Measurements from ENCODE around the gene HDDC2. TPM values are rescaled to one million over a fixed set of nuclear protein-coding genes. Genes with fewer than 3 reads are reported as not detected.
A peak's percentile ranks its signal among the peaks of the same experiment; 100 is the strongest.
"Not testable (repeated sequence)": the region's sequence is repeated elsewhere in the genome, so short reads cannot be mapped to it uniquely, and the experiment has no call there.

The HDDC2 gene
- polyA plus RNA-seq, 1 donor from 2014 or later, result 80.4 TPM

- Mint-ChIP-seq H3K9me3 (peaks cover 0 to 4% (median 0%) of the 10 kb centered on the region in 3 donors), H3K27ac (no peak overlapping the region), H3K4me1 (peaks cover 5 to 28% (median 20%) of the 10 kb centered on the region in 3 donors), H3K4me3 (no peak overlapping the region), H3K36me3 (peaks cover 9% of the 10 kb centered on the region), H3K27me3 (no peaks in the 10 kb centered on the region)
Measured at GRCh38 chr6:125294036-125294435, 7.7 kb downstream of the HDDC2 start.

GRCh38 chr6:125293587-125293986 is 8.2 kb downstream of the HDDC2 start:
- H3K36me3 Mint-ChIP-seq, result peaks cover 9% of the 10 kb centered on the region

GRCh38 chr6:125287718-125288117 is 14.0 kb downstream of the HDDC2 start:
- Mint-ChIP-seq H3K27ac (no peak overlapping the region), H3K4me3 (no peak overlapping the region), H3K36me3 (peaks cover 42% of the 10 kb centered on the region), H3K4me1 (peaks cover 0 to 14% (median 12%) of the 10 kb centered on the region in 3 donors), H3K9me3 (peaks cover 2 to 20% (median 6%) of the 10 kb centered on the region in 3 donors), H3K27me3 (no peaks in the 10 kb centered on the region)

More at GRCh38 chr6:125293587-125293986, 8.2 kb downstream of the HDDC2 start:
- H3K9me3 Mint-ChIP-seq, result peaks cover 0 to 4% (median 0%) of the 10 kb centered on the region in 3 donors
- peaks cover 5 to 27% (median 20%) of the 10 kb centered on the region in 3 donors for H3K4me1 Mint-ChIP-seq
- no peak overlapping the region for H3K27ac Mint-ChIP-seq
- no peak overlapping the region for H3K4me3 Mint-ChIP-seq
- H3K27me3 Mint-ChIP-seq, result no peaks in the 10 kb centered on the region

- peaks cover 5 to 16% (median 9%) of the 10 kb centered on the region in 3 donors for H3K4me1 Mint-ChIP-seq
- H3K4me3 Mint-ChIP-seq, result no peak overlapping the region
- no peak overlapping the region for H3K27ac Mint-ChIP-seq
- H3K36me3 Mint-ChIP-seq, result peaks cover 53% of the 10 kb centered on the region
- no peaks in the 10 kb centered on the region for H3K27me3 Mint-ChIP-seq
- H3K9me3 Mint-ChIP-seq, result peaks cover 3 to 28% (median 12%) of the 10 kb centered on the region in 3 donors
Measured at GRCh38 chr6:125285936-125286335, 15.8 kb downstream of the HDDC2 start.

- peaks cover 3 to 28% (median 12%) of the 10 kb centered on the region in 3 donors for H3K9me3 Mint-ChIP-seq
- H3K27ac Mint-ChIP-seq, result no peak overlapping the region
- H3K4me1 Mint-ChIP-seq, result peaks cover 5 to 16% (median 9%) of the 10 kb centered on the region in 3 donors
- H3K4me3 Mint-ChIP-seq, result no peak overlapping the region
- no peaks in the 10 kb centered on the region for H3K27me3 Mint-ChIP-seq
- peaks cover 57% of the 10 kb centered on the region for H3K36me3 Mint-ChIP-seq
Measured at GRCh38 chr6:125285353-125285752, 16.4 kb downstream of the HDDC2 start.

- H3K4me3 Mint-ChIP-seq, result not testable (repeated sequence)
- H3K36me3 Mint-ChIP-seq, result peaks cover 50% of the 10 kb centered on the region
Measured at GRCh38 chr6:125282470-125282869, 19.3 kb downstream of the HDDC2 start.

GRCh38 chr6:125280370-125281035 is 21.3 kb downstream of the HDDC2 start:
- not testable (repeated sequence) for H3K27me3 Mint-ChIP-seq, H3K4me3 Mint-ChIP-seq
- Mint-ChIP-seq H3K4me1 (peaks cover 5 to 16% (median 12%) of the 10 kb centered on the region in 3 donors), H3K36me3 (peaks cover 38% of the 10 kb centered on the region), H3K27ac (peak overlapping the region in 1 of 3 donors; percentile 58), H3K9me3 (peaks cover 1 to 12% (median 12%) of the 10 kb centered on the region in 3 donors)

More at GRCh38 chr6:125282470-125282869, 19.3 kb downstream of the HDDC2 start:
- H3K27ac Mint-ChIP-seq, result peak overlapping the region in 1 of 3 donors; percentile 80
- peaks cover 3 to 24% (median 12%) of the 10 kb centered on the region in 3 donors for H3K9me3 Mint-ChIP-seq
- H3K4me1 Mint-ChIP-seq, result peaks cover 5 to 16% (median 12%) of the 10 kb centered on the region in 3 donors
- not testable (repeated sequence) for H3K27me3 Mint-ChIP-seq

- Mint-ChIP-seq H3K4me1 (peaks cover 5 to 16% (median 12%) of the 10 kb centered on the region in 3 donors), H3K4me3 (peak overlapping the region in 1 of 4 donors; percentile 41), H3K27me3 (no peaks in the 10 kb centered on the region), H3K9me3 (peaks cover 1 to 9% (median 9%) of the 10 kb centered on the region in 3 donors), H3K36me3 (peaks cover 33% of the 10 kb centered on the region), H3K27ac (peak overlapping the region in 2 of 3 donors; percentile 42 to 58)
Measured at GRCh38 chr6:125279961-125280360, 21.8 kb downstream of the HDDC2 start.

- Mint-ChIP-seq H3K4me1 (peaks cover 2 to 5% (median 4%) of the 10 kb centered on the region in 3 donors), H3K9me3 (peaks cover 1 to 9% (median 6%) of the 10 kb centered on the region in 3 donors), H3K27ac (no peak overlapping the region), H3K36me3 (peaks cover 23% of the 10 kb centered on the region), H3K4me3 (no peak overlapping the region), H3K27me3 (no peaks in the 10 kb centered on the region)
Measured at GRCh38 chr6:125277838-125278237, 23.9 kb downstream of the HDDC2 start.

- H3K9me3 Mint-ChIP-seq, result no peaks in the 10 kb centered on the region
- H3K27ac Mint-ChIP-seq, result no peak overlapping the region
- H3K27me3 Mint-ChIP-seq, result no peaks in the 10 kb centered on the region
- no peak overlapping the region for H3K4me3 Mint-ChIP-seq
- peaks cover 18% of the 10 kb centered on the region for H3K36me3 Mint-ChIP-seq
- peaks cover 0 to 2% (median 0%) of the 10 kb centered on the region in 3 donors for H3K4me1 Mint-ChIP-seq
Measured at GRCh38 chr6:125275779-125276178, 26.0 kb downstream of the HDDC2 start.

- H3K4me3 Mint-ChIP-seq, result no peak overlapping the region
- peaks cover 16% of the 10 kb centered on the region for H3K36me3 Mint-ChIP-seq
- no peak overlapping the region for H3K27ac Mint-ChIP-seq
- H3K9me3 Mint-ChIP-seq, result no peaks in the 10 kb centered on the region
- no peaks in the 10 kb centered on the region for H3K27me3 Mint-ChIP-seq
- peaks cover 0 to 2% (median 0%) of the 10 kb centered on the region in 3 donors for H3K4me1 Mint-ChIP-seq
Measured at GRCh38 chr6:125274935-125275334, 26.8 kb downstream of the HDDC2 start.

GRCh38 chr6:125273965-125274364 is 27.8 kb downstream of the HDDC2 start:
- Mint-ChIP-seq H3K27me3 (no peaks in the 10 kb centered on the region), H3K4me3 (no peak overlapping the region), H3K4me1 (no peaks in the 10 kb centered on the region), H3K9me3 (no peaks in the 10 kb centered on the region), H3K36me3 (peaks cover 16% of the 10 kb centered on the region), H3K27ac (no peak overlapping the region)

GRCh38 chr6:125273251-125273650 is 28.5 kb downstream of the HDDC2 start:
- Mint-ChIP-seq H3K4me3 (no peak overlapping the region), H3K27ac (no peak overlapping the region), H3K4me1 (no peaks in the 10 kb centered on the region), H3K27me3 (no peaks in the 10 kb centered on the region), H3K9me3 (no peaks in the 10 kb centered on the region), H3K36me3 (peaks cover 12% of the 10 kb centered on the region)

- H3K9me3 Mint-ChIP-seq, result no peaks in the 10 kb centered on the region
- no peaks in the 10 kb centered on the region for H3K4me1 Mint-ChIP-seq
- no peak overlapping the region for H3K4me3 Mint-ChIP-seq
- H3K27ac Mint-ChIP-seq, result no peak overlapping the region
- no peaks in the 10 kb centered on the region for H3K27me3 Mint-ChIP-seq
- peaks cover 12% of the 10 kb centered on the region for H3K36me3 Mint-ChIP-seq
Measured at GRCh38 chr6:125271486-125272159, 30.1 kb downstream of the HDDC2 start.

- Mint-ChIP-seq H3K27ac (no peak overlapping the region), H3K27me3 (no peaks in the 10 kb centered on the region), H3K4me3 (no peak overlapping the region), H3K4me1 (no peaks in the 10 kb centered on the region), H3K9me3 (no peaks in the 10 kb centered on the region), H3K36me3 (peaks cover 12% of the 10 kb centered on the region)
Measured at GRCh38 chr6:125270380-125270779, 31.4 kb downstream of the HDDC2 start.

Measured in IgD-negative memory B cell (primary cell).